GDM1 (cell line): ENCODE results near the gene NFE2L1.
A peak's percentile ranks its signal among the peaks of the same experiment; 100 is the strongest.

Experiments
- DNase-seq: peaks from one replicate; lab custom pipeline; 2025; lab: John Stamatoyannopoulos, UW

NFE2L1 gene

GRCh38 chr17:48107137-48108055 is 59.2 kb downstream of the NFE2L1 start, which contains the start of gene SNX11:
TSS of gene SNX11 (plus strand) at chr17:48107766. CDS start at chr17:48112044, 4,278 bp downstream.
- peak; percentile 65 for DNase-seq

DNA sequence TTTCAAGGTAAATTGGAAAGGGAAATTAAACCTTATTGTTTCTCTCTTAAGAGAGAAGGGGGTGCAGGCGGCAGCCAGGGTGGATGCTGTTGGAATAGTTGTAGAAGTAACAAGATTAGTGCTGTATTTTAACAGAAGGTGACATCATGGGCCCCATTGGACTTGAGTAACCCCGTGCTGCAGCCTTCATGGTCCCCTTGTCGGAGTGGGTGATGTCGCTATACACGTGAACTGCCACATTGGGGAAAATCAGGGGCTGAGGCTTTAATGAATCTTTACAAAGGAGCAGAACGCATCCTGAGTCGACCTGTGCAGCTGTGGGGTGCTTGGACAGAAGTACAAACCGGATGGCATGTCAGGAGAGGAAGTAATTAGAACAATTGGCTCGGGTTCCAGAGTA is 62.6 kb downstream of the NFE2L1 start:
- DNase-seq, result no peak
